8988T (cell line): ENCODE data around the gene RELA.

ENCODE experiments used
- DNase-seq: peaks from one replicate; pipeline ENCODE4 v3.0.0; 2011

RELA gene

DNA sequence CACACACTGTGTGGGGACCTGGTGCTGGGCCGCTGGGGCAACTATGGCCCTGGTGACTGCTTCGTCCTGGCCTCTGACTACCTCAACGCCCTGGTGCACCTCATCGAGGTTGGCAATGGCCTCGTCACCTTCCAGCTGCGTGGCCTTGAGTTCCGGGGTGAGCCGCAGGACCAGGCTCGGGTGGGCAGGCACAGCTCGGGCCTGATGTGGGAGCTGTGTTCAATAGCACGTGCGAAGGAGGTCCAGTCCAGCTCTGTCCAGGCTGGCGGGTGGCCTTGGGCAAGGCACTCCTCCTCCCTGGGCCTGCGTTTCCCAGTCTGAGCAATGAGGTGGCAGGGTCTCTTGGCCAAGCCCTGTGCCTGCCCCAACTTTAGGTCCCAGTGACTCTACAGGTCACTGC, 33.1 kb downstream of the RELA start:
- no peak for DNase-seq

DNA sequence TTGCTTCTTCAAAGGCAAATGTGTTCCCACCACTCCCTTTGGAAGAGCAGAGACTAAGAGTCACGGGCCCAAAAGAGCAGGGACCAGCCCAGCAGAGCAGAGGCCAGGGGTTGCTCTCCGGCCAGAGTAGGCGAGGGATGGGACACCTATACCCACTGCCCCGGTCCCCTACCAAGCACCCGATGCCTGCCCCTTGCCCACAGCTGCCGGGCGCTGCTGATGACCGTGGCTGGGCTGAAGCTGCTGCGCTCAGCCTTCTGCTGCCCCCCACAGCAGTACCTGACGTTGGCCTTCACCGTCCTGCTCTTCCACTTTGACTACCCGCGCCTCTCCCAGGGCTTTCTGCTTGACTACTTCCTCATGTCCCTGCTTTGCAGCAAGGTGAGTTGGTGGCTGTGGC, 35.5 kb downstream of the RELA start:
- no peak for DNase-seq

DNA sequence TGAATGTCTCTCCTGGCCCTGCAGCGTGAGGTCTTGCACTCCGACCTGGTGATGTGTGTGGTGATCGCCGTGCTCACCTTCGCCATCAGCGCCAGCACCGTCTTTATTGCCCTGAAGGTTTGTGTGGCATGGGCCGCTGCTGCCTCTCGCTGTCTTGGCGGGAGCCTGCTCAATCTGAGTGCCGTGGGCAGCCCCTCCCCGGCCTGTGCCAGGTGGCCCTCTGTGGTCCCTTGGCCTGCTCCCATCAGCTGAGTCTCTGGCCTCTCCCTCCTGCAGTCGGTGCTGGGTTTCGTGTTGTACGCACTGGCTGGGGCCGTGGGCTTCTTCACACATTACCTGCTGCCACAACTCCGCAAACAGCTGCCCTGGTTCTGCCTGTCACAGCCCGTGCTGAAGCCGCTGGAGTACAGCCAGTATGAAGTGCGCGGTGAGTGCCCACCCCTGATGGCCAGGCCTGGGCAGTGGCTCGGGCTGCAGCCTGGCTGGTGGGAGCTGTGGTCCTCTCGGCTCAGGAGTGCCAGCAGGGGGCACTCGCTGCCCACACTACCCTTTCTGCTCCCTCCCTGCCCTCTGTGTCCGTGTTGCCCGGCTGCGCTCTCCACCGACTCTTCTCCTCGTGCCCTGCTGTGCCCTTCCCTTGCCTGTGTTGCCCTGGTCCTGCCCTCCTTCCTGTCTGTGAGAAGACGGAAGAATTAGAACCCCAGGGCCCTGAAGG, 36.9 kb downstream of the RELA start:
- DNase-seq: peak; percentile 97

DNA sequence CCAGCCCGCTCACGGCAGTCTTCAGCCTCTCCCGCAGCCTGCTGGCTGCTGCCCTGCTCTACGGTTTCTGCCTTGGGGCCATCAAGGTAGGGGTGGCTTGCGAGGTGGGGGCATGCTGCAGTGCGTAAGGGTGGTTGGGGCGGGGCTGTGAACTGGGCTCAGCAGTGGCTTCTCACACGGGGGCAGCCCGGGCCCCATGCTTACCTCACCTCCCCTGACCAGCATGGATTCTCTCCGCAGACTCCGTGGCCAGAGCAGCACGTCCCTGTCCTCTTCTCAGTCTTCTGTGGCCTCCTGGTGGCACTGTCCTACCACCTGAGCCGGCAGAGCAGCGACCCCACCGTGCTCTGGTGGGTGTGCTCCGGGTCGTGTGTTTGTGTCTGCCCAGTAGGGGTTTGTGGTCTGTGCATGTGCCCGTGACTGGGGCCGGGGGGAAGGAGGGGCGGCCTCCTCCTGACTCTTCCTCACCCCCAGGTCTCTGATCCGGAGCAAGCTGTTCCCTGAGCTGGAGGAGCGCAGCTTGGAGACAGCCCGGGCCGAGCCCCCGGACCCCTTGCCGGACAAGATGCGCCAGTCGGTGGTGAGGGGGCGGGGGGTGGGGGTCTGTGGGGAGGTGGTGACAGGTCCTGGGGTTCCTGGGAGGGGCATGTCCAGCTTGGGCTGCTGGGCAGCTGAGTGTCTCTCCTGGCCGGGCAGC, 37.6 kb downstream of the RELA start:
- no peak for DNase-seq

DNA sequence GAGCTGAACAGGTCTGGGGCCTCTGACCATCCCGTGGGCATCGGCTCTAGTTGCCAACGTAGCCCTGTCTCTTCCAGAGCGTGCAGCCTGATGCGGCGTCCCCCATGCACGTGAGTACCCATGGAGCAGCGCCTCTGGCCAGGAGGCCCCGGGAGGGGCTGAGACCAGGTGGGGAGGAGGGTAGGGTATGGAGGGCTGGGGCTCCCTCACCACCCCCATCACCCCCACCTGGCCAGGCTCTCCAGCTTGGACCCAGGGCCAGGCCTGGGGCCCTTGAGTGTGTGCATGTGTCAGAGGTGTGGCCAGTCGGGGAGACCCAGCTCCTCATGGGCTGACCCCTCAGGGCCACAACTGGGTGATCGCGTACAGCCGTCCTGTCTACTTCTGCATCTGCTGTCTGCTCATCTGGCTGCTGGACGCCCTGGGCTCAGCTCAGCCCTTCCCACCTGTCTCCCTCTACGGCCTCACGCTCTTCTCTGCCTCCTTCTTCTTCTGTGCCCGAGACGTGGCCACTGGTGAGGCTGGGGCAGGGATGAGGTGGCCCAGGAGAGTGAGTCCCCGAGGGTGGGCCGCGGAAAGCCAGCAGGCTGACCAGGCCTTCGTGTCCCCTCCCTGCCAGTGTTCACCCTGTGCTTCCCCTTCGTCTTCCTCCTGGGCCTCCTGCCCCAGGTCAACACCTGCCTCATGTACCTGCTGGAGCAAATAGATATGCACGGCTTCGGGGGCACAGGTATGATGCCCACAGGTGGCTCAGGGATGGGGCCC, 38.7 kb downstream of the RELA start:
- no peak for DNase-seq

DNA sequence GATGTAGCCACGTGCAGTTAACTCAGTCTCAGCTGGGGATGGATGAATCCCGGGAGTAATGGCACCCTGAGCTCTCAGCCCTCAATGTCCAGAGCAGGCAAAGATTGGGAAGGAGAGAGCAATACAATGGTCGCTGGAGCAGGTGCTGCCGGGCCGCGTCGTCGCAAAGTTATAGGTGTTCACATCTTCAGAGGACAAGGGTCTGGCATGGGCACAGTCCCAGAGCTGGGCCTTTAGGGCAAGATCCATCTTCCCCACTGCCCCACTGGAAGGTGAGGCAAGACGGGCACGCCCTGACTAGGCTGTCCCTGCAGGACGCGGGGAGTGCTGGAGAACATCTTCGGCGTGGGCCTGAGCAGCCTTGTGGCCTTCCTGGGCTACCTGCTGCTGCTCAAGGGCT, 39.5 kb downstream of the RELA start:
- DNase-seq: no peak

DNA sequence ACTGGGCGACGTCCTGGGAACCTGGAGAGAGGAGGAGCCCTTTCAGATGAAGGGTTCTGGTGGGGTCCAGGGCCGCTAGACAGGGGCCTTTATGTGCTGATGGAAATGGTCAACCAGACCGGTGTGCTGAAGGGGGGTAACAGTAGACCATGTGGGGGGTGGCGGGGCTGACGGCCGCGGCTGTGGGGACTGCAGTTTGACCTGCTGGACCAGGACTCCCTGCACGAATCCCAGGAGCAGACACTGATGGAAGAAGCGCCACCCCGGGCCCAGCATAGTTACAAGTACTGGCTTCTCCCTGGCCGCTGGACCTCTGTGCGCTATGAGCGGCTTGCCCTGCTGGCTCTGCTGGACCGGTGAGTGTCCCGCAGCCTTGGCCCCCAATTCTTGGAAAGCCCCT, 40.7 kb downstream of the RELA start:
- DNase-seq: no peak

DNA sequence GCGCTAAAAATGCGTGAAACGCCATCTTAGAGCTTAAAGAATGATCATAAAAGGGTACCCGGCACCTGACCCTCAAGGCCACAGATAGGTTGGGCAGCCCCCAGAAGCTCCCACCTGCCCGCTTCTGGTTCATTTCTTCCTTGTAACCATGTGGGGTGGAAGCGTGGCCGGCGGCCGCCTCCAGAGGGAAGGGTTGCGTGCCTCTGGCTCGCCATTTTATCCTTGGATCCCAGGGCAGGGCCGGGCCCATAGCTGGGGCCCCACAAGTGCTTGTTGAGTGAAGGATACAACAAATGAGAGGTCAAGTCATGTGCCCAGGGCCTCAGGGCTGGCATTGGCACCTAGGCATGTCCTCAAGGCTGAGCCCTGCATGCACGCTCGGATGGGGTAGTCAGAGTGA, 41.3 kb downstream of the RELA start:
- DNase-seq: no peak

DNA sequence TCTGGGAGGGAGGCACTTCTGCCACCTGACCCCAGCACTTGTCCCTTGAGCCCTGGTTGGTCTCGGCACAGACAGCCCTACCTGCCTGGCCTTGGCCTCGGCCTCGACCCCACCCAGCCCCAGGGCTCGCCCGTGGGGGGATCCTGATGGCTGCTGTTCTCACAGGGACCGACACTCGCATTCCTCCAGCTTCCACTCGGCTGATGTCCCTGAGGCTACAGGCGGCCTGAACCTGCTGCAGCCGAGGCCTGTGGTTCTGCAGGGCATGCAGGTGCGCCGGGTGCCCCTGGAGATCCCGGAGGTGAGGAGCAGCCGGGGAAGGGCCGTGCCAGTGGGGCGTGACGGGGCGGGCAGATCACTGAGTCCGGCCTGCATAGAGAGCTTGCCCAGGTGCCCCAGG, 42.0 kb downstream of the RELA start:
- DNase-seq: no peak

DNA sequence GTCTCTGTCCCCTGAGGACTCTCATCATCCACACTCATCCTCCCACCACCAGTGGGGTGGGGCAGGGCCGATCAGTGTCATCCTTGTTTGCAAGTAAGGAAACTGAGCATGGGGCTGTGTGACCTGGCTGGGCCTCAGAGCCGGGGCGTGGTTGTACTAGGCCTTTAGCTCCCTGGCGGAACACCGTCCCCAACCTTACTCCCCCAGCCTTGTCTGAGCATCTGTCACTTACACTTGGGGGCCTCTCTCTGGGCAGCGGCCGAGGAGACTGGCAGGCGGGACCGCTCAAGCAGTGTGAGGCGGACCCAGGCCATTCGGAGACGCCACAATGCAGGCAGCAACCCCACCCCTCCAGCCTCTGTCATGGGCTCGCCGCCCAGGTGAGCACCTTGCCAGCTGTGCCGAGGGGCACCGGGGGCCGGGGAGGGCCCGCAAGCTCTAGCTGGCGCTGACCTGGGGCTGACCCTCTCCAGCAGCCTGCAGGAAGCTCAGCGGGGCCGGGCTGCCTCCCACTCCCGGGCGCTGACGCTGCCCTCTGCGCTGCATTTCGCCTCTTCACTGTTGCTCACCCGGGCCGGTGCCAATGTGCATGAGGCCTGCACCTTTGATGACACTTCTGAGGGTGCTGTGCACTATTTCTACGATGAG, 43.3 kb downstream of the RELA start:
- DNase-seq: no peak

DNA sequence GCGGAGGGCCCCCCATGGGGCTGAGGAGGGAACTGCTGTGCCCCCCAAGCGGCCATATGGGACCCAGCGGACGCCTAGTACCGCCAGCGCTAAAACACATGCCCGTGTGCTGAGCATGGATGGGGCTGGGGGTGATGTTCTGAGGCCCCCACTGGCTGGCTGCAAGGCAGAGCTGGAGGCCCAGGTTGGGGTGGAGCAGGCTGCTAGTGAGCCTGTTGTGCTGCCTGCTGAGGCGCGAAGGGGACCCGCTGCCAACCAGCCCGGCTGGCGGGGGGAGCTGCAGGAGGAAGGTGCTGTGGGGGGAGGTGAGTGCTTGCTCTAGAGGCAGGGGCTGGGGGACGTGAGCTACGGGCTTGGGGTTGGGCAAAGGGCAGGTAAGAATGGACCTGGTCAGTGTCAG, 44.0 kb downstream of the RELA start:
- DNase-seq: no peak

DNA sequence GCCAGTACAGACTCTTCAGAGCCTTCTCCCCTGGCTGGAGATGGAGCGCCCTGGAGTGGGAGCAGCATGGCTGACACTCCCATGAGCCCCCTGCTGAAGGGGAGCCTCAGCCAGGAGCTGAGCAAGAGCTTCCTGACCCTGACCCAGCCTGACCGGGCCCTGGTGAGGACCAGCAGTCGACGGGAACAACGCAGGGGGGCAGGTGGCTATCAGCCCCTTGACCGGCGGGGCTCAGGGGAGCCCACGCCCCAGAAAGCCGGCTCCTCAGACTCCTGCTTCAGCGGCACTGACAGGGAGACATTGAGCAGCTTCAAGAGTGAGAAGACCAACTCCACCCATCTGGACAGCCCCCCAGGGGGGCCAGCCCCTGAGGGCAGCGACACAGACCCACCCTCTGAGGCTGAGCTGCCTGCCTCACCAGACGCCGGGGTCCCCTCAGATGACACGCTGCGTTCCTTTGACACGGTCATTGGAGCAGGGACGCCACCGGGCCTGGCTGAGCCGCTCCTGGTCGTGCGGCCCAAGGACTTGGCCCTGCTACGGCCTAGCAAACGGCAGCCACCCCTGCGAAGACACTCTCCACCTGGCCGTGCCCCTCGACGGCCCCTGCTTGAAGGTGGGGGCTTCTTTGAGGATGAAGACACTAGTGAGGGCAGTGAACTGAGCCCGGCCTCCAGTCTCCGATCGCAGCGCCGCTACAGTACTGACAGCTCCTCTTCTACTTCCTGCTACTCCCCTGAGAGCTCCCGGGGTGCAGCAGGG, 44.5 kb downstream of the RELA start:
- DNase-seq: no peak

DNA sequence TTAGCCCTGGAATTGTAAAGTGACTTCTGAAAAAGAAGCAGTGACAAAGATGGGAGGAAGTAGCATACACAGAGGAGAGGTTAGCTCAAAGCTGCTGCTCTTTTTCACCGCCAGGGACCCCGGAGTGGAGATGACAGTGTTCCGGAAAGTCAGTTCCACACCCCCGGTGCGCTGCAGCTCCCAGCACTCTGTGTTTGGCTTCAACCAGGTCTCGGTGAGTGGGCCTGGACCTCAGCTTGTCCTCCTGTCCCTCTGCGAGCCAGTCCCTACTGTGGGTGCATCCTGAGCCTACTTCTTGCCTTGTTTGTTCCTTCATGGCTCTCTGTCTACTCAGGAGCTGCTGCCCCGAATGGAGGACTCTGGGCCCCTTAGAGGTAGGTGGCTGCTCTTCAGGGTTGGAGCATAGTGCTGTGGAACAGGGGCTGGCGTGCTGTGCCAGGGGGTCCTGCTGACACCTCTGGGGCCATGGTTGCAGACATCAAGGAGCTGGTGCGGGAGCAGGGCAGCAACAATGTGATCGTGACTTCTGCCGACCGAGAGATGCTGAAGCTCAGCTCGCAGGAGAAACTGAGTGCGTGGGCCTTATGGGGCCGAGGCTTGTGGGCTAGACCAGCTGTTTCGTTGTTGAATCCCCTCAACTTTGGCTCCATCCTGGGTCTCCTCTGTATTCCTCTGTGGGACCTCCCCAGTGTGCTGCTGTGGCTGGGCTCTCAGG, 45.4 kb downstream of the RELA start:
- DNase-seq: no peak

DNA sequence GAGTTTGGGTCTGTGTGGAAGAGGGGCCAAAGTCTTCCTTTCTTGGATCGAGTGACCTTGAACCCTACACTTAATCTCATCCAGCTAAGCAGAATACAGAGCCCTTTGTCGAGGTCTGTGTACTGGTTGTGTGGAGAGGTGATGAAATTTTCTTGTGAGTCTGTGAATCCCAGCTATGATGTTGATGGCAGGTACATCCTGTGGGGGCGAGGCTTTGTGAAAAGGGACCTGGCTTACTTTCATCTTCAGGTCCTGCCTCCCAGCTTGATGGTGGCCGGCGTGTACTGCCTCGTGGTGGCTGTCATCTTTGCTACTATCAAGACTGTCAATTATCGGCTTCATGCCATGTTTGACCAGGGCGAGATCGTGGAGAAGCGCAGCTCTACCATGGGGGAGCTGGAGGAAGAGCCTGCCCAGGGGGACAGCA, 46.1 kb downstream of the RELA start:
- DNase-seq: no peak

DNA sequence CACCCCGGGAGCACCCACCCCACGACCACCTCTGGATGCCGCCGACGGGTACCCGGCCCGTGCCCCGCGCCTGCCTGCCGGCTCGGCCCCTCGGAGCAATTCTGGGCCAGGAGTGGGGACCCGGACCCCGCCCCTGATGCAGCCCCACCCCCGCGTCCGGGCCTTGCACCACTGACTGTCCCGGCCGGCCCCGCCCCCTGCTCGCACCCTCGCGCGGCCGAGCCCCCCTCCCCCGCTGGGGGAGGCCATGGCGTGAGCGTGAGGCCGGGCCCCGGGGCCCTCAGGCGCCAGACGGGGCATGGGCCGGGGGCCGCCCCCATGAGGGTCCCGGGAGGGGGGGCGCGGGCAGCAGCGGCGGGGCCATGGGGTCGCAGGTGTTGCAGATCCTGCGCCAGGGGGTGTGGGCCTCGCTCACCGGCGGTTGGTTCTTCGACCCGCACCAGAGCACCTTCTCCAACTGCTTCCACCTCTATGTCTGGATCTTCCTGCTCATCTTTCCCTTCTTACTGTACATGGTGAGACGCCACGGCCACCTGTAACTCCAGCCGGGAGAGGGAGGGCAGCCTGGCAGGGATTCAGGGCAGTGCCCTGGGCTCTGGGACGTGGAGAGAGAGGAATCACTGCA, 46.7 kb downstream of the RELA start:
- DNase-seq: peak; percentile 91

DNA sequence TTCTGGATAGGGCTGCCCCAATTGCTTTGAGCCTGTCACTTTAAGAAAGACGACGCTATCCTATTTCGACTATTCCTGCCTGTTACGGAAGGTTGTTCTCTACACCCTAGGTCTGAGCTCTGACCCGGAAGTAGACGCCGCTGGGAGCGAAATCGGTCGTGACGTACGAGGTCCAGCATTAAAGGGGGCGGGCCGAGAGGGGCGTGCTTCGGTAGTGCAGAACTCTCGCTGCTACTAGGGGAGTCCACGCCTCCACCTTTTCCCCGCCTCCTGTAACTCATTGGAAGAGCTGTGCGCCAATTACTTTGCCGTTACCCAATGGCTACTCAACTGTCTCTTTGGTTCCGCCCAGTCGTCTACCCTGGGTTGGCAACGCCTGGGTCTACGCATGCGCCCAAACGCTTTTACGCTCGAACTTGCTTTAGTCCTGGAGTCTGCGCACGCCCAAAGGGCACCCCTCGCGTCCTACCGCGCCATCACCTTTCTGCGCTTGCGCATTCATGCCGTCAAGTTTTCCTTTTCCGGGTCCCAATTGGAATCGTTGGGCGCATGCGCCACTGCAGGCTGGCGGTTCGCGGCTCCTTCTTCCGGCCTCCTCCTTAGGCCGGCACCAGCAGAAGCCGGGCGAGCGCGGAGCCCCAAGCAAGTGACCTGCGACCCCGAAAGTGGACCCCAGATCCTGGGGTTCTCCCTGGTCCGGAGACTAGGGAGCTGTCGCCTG, 47.3 kb downstream of the RELA start, which contains the start of gene PCNX3:
Gene PCNX3, plus strand, starts transcription at position 548 of the 721 bp plus-strand sequence. CDS start 536 bp downstream, outside the sequence.
- DNase-seq: peak; percentile 100

DNA sequence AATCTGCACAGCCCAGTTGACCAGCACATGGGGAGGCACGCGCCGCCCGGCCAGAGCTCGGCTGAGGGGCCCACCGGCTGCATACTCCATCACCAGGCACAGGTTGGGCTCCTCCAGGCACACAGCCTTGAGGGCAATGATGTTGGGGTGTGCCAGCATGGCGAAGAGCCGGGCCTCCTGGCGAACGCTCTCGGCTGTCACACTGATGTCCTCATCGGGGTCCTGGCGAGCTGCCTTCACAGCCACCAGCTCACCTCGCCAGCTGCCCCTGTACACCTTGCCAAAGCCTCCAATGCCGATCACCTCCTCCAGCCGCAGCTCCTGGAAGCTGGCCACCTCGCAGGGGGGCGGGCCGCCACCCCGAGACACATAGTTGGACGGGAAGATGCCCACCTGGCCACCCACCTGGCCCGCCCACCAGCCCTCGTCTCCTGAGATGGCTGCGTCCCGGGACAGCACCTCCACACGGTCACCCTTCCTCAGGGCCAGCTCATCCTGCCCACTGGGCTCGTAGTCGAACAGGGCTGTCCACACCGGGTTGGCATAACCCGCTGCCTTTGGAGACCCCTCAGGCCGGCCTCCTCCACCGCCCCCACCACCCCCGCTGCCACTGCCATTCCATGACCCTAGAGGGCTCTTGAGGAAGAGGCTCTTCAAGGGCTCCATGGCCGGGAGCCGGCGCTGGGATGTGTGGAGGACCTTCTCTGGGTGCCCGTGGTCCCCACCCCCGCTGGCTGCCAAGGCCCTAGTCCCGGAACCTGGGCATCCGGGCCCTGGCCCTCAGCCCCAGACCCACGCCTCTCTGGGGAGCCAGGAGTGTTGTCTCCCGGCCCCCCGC, 49.4 kb downstream of the RELA start:
- no peak for DNase-seq

DNA sequence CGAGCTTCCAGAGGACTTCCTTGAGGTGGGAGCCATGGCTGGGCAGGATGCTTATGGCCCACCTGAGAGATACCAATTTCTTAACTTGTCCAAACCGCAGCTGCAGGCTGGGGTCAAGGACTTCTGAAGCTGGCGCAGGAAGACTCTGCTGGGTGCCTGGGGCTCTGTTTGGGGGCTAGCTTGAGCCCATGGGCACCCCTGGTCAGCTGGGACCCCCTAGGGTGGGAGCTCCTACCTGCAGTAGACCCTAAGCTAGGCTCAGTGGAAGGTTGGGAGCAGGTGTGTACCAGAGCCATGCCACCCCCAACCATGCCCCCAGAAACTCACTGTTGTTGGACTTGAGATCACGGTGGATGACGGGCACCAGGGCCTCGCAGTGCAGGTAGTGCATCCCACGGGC, 50.0 kb downstream of the RELA start:
- no peak for DNase-seq

DNA sequence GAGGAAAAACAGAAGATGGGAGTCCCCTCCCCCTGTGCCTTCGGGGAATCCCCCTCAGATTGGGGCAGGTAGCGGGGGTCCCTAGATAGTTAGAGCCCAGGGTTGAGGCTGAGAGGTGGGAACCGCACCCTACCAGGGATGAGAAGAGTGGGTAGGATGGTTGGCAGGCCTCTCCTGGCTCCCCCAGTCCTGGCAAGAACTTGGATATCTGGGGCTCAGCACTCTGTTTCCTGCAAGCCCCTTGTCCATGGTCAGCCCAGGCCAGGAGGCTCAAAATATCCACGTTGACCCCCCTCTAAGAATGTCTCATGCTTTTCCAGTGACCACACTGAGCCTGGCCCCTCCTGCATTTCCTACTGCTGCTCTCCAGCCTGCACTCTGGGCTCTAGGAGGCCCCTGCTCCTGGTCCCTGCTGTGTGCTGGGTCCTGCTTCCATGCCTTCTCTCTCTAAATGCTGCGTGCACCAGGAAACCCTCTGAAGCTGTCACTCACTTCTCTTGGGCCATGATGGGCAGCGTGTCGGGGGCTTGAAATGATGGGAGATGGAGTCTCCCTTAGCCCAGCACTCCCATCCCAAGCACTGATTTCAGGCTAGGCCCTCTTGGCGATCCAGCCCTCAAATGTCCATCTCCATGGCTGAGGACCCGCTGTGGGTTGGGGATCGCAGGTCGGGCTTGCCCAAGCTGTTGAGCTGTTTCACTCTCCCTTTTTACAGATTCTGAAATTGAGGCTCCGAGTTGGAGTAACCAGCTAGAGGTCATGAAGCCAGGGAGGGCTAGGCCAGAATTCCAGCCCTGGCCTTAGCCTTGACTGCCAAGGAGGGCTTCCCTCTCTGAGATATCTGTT, 50.7 kb downstream of the RELA start:
- DNase-seq: no peak
